Activated B cell treated with CpG ODN at 0.5 μM for 24 hours (primary cell): ENCODE data around the gene FN3K. TPM values are rescaled to one million over a fixed set of nuclear protein-coding genes. Genes with fewer than 3 reads are reported as not detected.

ENCODE experiments used
- ATAC-seq: fragments of 200-7000 bp; cut with Tn5 transposase; one replicate; pipeline ENCODE4 v1.10.0; 2021; ENCODE audit warnings: low read depth, mild to moderate bottlenecking, moderate library complexity
- CTCF ChIA-PET: fragments of 350-600 bp; sonication (Branson Sonifier 250); formaldehyde crosslinking; loops from one replicate; lab custom pipeline; 2021; ENCODE audit warnings: antibody characterized with exemption; lab: Charles Lee
- POLR2A ChIA-PET: fragments of 350-600 bp; sonication (Branson Sonifier 250); formaldehyde crosslinking; loops from one replicate; lab custom pipeline; 2021; ENCODE audit warnings: antibody characterized with exemption; lab: Charles Lee
- DNase-seq: peaks from one replicate; pipeline ENCODE4 v3.0.0; 2022
- H3K27ac Mint-ChIP-seq: one replicate; pipeline ENCODE4 v1.8.0; 2020; ENCODE audit warnings: mixed read lengths
- H3K27me3 Mint-ChIP-seq: one replicate; pipeline ENCODE4 v1.8.0; 2021; ENCODE audit warnings: mixed read lengths
- H3K36me3 Mint-ChIP-seq: one replicate; pipeline ENCODE4 v1.8.0; 2021; ENCODE audit warnings: low read depth, mixed read lengths
- H3K4me1 Mint-ChIP-seq: one replicate; pipeline ENCODE4 v1.8.0; 2021; ENCODE audit warnings: mixed read lengths
- H3K4me3 Mint-ChIP-seq: one replicate; pipeline ENCODE4 v1.8.0; 2020; ENCODE audit warnings: mild to moderate bottlenecking, mixed read lengths
- H3K9me3 Mint-ChIP-seq: one replicate; pipeline ENCODE4 v1.8.0; 2020; ENCODE audit warnings: mixed read lengths
- intact Hi-C: fragments of 100-400 bp; cut with micrococcal nuclease; formaldehyde crosslinking; loops from one replicate; pipeline ENCODE4 v1.15.1; 2024
- total RNA-seq: library from RNA; stranded (reverse); gene quantifications from 2 replicates; pipeline ENCODE4 v1.2.3, GENCODE V29; 2022
- TF ChIP-seq, protein P1 (sequence below): fragments of 200-600 bp; IDR thresholded peaks from one replicate; pipeline ENCODE4 v1.8.0; 2022; ENCODE audit warnings: antibody characterized with exemption, mild to moderate bottlenecking

The FN3K gene
- total RNA-seq, 1 donor from 2014 or later: 0.44 TPM

DNA sequence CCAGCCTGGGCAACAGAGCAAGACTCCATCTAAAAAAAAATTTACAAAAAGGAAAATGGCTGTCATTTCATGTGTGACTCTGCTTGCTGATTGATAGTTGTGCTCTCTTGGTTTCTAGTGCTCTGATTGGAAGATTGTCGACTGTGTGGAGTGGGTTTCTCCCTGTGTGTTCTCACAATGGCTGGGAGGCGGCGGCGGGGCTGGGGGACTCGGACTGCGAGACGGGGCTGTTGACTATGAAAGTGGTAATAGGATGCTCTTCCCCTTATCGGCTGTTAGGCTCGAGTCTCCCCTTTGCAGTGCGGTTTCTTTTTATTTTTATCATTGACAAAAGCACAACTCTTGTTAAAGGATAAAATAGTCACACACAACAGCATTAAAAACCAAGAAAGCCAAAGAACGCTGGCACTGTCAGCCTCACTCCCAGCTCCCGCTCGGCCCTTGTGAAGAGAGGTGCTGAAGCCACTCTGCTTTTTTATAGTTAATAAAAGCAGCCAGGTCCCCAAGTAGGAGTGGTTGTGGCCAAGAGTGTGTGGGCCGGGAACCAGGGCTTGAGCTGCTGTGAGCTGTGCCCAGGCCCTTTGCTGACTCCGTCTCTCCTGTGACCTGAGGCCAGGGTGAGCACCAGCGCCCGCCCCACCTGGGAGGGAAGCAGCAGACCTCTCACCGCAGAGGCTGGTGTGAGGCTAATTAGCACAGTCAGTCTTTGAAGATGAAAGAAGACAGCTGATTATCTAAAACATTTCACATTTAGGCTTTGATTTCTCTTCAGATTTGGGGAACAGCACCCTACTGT is 53.0 kb downstream of the FN3K start:
- no peak overlapping the region for H3K4me3 Mint-ChIP-seq
- TF ChIP-seq, protein P1, sequence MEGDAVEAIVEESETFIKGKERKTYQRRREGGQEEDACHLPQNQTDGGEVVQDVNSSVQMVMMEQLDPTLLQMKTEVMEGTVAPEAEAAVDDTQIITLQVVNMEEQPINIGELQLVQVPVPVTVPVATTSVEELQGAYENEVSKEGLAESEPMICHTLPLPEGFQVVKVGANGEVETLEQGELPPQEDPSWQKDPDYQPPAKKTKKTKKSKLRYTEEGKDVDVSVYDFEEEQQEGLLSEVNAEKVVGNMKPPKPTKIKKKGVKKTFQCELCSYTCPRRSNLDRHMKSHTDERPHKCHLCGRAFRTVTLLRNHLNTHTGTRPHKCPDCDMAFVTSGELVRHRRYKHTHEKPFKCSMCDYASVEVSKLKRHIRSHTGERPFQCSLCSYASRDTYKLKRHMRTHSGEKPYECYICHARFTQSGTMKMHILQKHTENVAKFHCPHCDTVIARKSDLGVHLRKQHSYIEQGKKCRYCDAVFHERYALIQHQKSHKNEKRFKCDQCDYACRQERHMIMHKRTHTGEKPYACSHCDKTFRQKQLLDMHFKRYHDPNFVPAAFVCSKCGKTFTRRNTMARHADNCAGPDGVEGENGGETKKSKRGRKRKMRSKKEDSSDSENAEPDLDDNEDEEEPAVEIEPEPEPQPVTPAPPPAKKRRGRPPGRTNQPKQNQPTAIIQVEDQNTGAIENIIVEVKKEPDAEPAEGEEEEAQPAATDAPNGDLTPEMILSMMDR: no peak
- peaks cover 23% of the 10 kb centered on the region for H3K36me3 Mint-ChIP-seq
- H3K4me1 Mint-ChIP-seq: no peaks in the 10 kb centered on the region
- intact Hi-C loops: loop anchor here (5.0 to 10.0 kb wide), 2 partner anchors 74 to 266 kb away; no protein-coding TSS in a partner anchor
- no peak overlapping the region for H3K27ac Mint-ChIP-seq
- ATAC-seq (no peak), DNase-seq (no peak)
- POLR2A ChIA-PET: no interaction called here
- no peaks in the 10 kb centered on the region for H3K9me3 Mint-ChIP-seq
- CTCF ChIA-PET: interaction anchor here (1.2 kb wide), 1 partner anchor 126 kb away, joined by 3 read pairs; no protein-coding TSS in a partner anchor
- no peaks in the 10 kb centered on the region for H3K27me3 Mint-ChIP-seq

DNA sequence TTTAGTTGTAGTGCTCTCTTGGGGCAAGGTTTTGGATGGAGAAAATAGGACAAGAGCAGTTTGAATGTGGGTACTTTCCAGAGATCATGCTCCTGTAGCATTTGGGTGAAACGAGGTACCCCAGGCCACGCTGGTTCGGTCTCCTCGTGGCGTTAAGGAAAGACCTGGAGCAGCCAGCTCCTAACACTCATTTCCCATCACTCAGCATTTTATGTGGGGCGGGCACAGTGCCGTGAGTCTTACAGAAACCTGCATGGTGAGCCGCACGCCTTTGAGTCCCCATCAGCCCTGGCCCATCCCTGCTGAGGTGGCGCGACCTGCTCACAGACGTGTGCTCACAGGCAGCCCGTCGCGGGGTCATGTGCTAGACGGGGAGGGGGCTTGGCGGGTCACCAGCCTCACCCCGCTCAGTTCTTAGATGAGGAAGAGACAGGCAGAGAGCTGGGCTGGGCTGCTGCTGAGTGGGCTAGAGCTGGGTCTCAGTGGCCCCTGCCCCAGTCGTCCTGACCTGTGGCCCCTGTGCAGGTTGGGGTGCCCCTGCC is 53.7 kb downstream of the FN3K start:
- TF ChIP-seq, protein P1: no peak
- no peak for ATAC-seq
- Mint-ChIP-seq H3K4me1 (no peaks in the 10 kb centered on the region), H3K27me3 (no peaks in the 10 kb centered on the region), H3K27ac (no peak overlapping the region), H3K36me3 (peaks cover 18% of the 10 kb centered on the region), H3K9me3 (no peaks in the 10 kb centered on the region), H3K4me3 (no peak overlapping the region)
- DNase-seq: no peak
- CTCF ChIA-PET: interaction anchor here (1.2 kb wide), 1 partner anchor 126 kb away, joined by 3 read pairs; no protein-coding TSS in a partner anchor
- intact Hi-C loops: loop anchor here (5.0 to 10.0 kb wide), 2 partner anchors 73 to 266 kb away; no protein-coding TSS in a partner anchor
- POLR2A ChIA-PET: no interaction called here

DNA sequence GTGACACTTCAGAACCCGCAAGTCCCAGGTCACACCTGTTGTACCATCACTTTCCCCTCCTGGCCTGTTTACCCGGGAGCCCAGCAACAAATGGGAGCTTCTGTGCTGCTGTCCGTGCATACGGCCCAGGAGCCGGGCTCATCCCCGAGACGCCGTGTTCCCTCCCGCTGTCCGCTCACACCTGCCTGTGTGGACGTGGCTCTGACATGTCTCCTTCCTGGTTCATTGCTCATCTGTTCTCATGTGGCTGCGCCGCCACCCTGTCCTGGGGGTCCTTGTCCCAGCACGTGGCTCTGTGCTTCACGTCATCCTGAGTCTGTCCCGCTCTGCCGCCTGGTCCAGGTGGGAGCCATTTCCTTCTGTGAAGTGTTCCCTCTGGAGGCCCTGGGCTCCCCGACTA is 54.4 kb downstream of the FN3K start:
- no peak overlapping the region for H3K4me3 Mint-ChIP-seq
- CTCF ChIA-PET: no interaction called here
- POLR2A ChIA-PET: no interaction called here
- no peak overlapping the region for H3K27ac Mint-ChIP-seq
- no peak for ATAC-seq
- intact Hi-C loops: loop anchor here (5.0 to 10.0 kb wide), 2 partner anchors 72 to 265 kb away; no protein-coding TSS in a partner anchor
- H3K27me3 Mint-ChIP-seq: no peaks in the 10 kb centered on the region
- TF ChIP-seq, protein P1: no peak
- H3K9me3 Mint-ChIP-seq: no peaks in the 10 kb centered on the region
- H3K36me3 Mint-ChIP-seq: peaks cover 14% of the 10 kb centered on the region
- H3K4me1 Mint-ChIP-seq: no peaks in the 10 kb centered on the region
- no peak for DNase-seq

DNA sequence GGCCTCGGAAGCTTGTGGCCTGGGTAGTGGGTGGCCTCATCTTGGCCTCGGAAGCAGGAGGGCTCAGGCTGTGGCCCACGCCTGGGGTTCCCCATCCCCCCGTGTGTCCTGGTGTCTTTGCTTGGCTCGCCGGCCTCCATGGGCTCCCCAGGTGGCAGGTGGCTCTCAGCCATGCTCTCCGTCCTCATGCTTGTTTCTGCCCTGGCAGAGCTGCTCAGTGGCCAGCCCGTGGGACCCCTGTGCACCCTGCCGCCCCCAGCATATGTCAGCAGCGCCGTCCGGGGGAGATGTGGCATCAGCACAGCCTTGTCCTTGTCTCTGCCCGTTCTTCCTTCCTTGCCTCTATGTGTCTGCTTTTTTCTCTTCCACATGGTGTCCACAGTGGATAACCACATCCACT is 55.0 kb downstream of the FN3K start:
- ChIA-PET CTCF (no interaction called here), POLR2A (no interaction called here)
- Mint-ChIP-seq H3K27ac (no peak overlapping the region), H3K36me3 (peaks cover 17% of the 10 kb centered on the region), H3K4me1 (no peaks in the 10 kb centered on the region), H3K4me3 (no peak overlapping the region), H3K9me3 (no peaks in the 10 kb centered on the region), H3K27me3 (no peaks in the 10 kb centered on the region)
- intact Hi-C loops: no loop called here
- ATAC-seq (no peak), DNase-seq (no peak)
- TF ChIP-seq, protein P1: no peak

DNA sequence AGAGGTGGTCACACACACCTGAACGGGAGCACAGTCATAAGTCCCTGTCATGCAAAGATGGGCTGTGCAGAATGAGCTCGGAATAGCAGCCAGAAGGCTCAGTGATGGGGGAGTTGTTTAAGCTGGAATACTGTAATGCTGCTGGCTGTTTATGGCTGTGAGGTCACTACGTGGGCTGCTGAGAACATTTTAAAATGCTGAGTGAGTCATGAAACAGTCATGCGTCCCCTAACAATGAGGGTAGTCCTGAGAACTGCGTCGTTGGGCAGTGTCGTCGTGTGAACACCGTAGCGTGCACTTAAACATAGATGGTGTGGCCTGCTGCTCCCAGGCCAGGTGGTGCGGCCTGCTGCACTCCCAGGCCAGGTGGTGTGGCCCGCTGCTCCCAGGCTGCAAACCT is 56.1 kb downstream of the FN3K start:
- no peak overlapping the region for H3K4me3 Mint-ChIP-seq
- CTCF ChIA-PET: interaction anchor here (2.3 kb wide), 1 partner anchor 10 kb away, joined by 6 read pairs; no protein-coding TSS in a partner anchor
- no peaks in the 10 kb centered on the region for H3K27me3 Mint-ChIP-seq
- H3K4me1 Mint-ChIP-seq: no peaks in the 10 kb centered on the region
- ATAC-seq (no peak), DNase-seq (no peak)
- H3K27ac Mint-ChIP-seq: no peak overlapping the region
- no peaks in the 10 kb centered on the region for H3K9me3 Mint-ChIP-seq
- intact Hi-C loops: no loop called here
- POLR2A ChIA-PET: no interaction called here
- peaks cover 18% of the 10 kb centered on the region for H3K36me3 Mint-ChIP-seq
- TF ChIP-seq, protein P1: no peak
